C4-2B (cell line): ENCODE results near the gene PPP1R12B.
A peak's percentile ranks its signal among the peaks of the same experiment; 100 is the strongest.
"Not testable (repeated sequence)": the region's sequence is repeated elsewhere in the genome, so short reads cannot be mapped to it uniquely, and the experiment has no call there.

Source experiments
- H3K27ac ChIP-seq: fragments of 450-650 bp; 2 replicates; pipeline ENCODE4 v1.5.1; 2017
- CTCF ChIP-seq: fragments of 450-650 bp; conservative IDR thresholded peaks from 2 replicates; pipeline ENCODE4 v1.5.1; 2017; ENCODE audit warnings: mild to moderate bottlenecking
- ZFX ChIP-seq: fragments of 450-650 bp; IDR thresholded peaks from 2 replicates; pipeline ENCODE4 v1.6.1; 2017

PPP1R12B gene

GRCh38 chr1:202493112-202493511 is 144.6 kb downstream of the PPP1R12B start:
- H3K27ac ChIP-seq: not testable (repeated sequence)

- TF ChIP-seq ZFX (no peak), CTCF (no peak)
- no peak overlapping the region for H3K27ac ChIP-seq
These were observed 150.0 kb downstream of the PPP1R12B start for GRCh38 chr1:202498542-202498941.

GRCh38 chr1:202499997-202500396 is 151.5 kb downstream of the PPP1R12B start:
- not testable (repeated sequence) for H3K27ac ChIP-seq

- no peak overlapping the region for H3K27ac ChIP-seq
- TF ChIP-seq CTCF: peak; percentile 76
- no peak for TF ChIP-seq ZFX
These were observed 152.8 kb downstream of the PPP1R12B start for GRCh38 chr1:202501281-202501680.

GRCh38 chr1:202505356-202505755 is 156.9 kb downstream of the PPP1R12B start:
- no peak for TF ChIP-seq ZFX
- no peak for TF ChIP-seq CTCF
- H3K27ac ChIP-seq: no peak overlapping the region

GRCh38 chr1:202505880-202506575 is 157.5 kb downstream of the PPP1R12B start:
- not testable (repeated sequence) for H3K27ac ChIP-seq

GRCh38 chr1:202508863-202509262 is 160.4 kb downstream of the PPP1R12B start:
- TF ChIP-seq ZFX (peak; percentile 31; the same call in 1 of the 2 replicates), CTCF (peak; percentile 28)
- H3K27ac ChIP-seq: peak overlapping the region; percentile 25; the same call in 1 of the 2 replicates

- not testable (repeated sequence) for H3K27ac ChIP-seq
These were observed 165.4 kb downstream of the PPP1R12B start for GRCh38 chr1:202513875-202514274.

- TF ChIP-seq CTCF: no peak
- TF ChIP-seq ZFX: no peak
- no peak overlapping the region for H3K27ac ChIP-seq
These were observed 168.0 kb downstream of the PPP1R12B start for GRCh38 chr1:202516434-202516877.

GRCh38 chr1:202517146-202517545 is 168.6 kb downstream of the PPP1R12B start:
- H3K27ac ChIP-seq: not testable (repeated sequence)

- not testable (repeated sequence) for H3K27ac ChIP-seq
These were observed 169.7 kb downstream of the PPP1R12B start for GRCh38 chr1:202518180-202518579.

- H3K27ac ChIP-seq: not testable (repeated sequence)
These were observed 170.4 kb downstream of the PPP1R12B start for GRCh38 chr1:202518905-202519304.

- H3K27ac ChIP-seq: not testable (repeated sequence)
These were observed 171.8 kb downstream of the PPP1R12B start for GRCh38 chr1:202520129-202520856.

GRCh38 chr1:202520857-202521216 is 172.3 kb downstream of the PPP1R12B start:
- not testable (repeated sequence) for H3K27ac ChIP-seq

- H3K27ac ChIP-seq: not testable (repeated sequence)
These were observed 173.0 kb downstream of the PPP1R12B start for GRCh38 chr1:202521484-202521883.
